H54 (cell line): ENCODE data around the gene IER5L.

Experiments used
- DNase-seq: peaks from one replicate; pipeline ENCODE4 v3.0.0; 2011; ENCODE audit warnings: low spot score, mixed read lengths; ENCODE audit not compliant: insufficient read length
- FAIRE-seq: peaks from 3 replicates; lab custom pipeline; 2011; peaks lifted over from hg19 to GRCh38; lab: Jason Lieb, UNC
- POLR2A ChIP-seq: IDR thresholded peaks from 2 replicates; pipeline ENCODE4 v1.6.1; 2011; ENCODE audit warnings: low read depth, mild to moderate bottlenecking, low read length

IER5L gene

DNA sequence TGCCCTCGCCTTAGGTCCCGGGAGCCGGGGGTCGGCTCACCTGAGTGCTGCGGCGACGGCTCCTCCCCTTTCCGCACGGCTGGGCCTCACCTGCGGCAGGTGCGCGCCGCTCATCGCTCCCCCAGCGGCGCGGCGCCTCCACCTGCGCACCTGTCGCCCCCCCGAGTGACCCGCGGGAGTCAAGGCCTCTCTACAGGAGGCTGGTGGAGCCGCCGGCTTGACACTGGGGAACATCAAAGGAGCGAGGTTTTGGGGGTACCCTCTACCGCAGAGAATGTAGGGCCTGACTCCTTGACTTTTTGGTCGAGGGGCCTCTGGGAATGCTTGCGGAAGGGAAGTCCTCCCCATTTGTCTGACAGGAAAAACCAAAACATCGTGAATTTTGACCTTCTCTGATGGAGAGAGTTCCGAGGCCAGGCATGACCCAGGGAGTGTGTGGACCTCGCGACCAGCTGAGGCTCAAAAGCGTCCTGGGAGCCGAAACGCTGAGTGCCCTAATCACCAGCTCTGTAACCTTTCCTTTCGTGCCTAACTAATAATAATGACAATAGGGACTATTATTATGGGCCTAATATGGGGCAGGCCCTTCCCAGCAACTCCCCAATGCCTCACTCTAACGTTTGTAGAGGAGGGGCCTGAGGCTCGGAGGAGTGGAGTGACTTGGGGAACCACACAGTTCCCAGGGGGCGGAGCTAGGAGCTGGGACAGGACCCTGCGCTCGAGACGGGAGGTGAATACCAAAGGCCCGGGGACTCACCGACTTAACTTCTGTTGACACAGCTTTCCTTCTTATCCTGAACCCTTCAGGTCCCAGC is 714 bp upstream of the IER5L start:
- no peak for DNase-seq
- FAIRE-seq = no peak
- no peak for TF ChIP-seq POLR2A

DNA sequence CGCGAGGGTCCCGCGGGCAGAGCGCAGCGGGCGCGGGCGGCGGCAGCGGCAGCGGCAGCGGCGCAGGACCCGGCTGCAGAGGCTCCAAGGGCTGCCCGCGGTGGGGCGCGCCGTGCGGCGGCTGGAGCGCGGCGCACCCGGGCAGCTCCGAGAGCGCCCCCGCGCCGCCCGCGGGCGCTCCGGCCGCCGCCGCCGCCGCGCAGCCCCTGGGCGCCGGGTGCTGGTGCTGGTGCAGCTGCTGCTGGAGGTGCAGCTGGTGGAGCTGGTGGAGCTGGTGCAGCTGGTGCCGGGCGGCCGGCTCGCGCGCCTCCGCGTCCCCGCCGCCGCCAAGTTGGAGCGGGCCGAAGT is 644 bp downstream of the IER5L start:
- no peak for TF ChIP-seq POLR2A
- DNase-seq (no peak), FAIRE-seq (no peak)

- no peak for TF ChIP-seq POLR2A
- DNase-seq = no peak
- no peak for FAIRE-seq
Measured at GRCh38 chr9:129176701-129177442, 1.2 kb downstream of the IER5L start.

GRCh38 chr9:129175825-129176633 is 2.0 kb downstream of the IER5L start:
- DNase-seq (peak; percentile 85), FAIRE-seq (peak; percentile 23)
- peak; percentile 14; the same call in 1 of the 2 replicates for TF ChIP-seq POLR2A

GRCh38 chr9:129175515-129175824 is 2.6 kb downstream of the IER5L start:
- no peak for DNase-seq

GRCh38 chr9:129174724-129175514 is 3.1 kb downstream of the IER5L start:
- FAIRE-seq (no peak), DNase-seq (peak; percentile 65)
- no peak for TF ChIP-seq POLR2A

More at GRCh38 chr9:129175515-129175824, 2.6 kb downstream of the IER5L start:
- no peak for TF ChIP-seq POLR2A
- no peak for FAIRE-seq

GRCh38 chr9:129174102-129174723 is 3.8 kb downstream of the IER5L start:
- no peak for FAIRE-seq

DNA sequence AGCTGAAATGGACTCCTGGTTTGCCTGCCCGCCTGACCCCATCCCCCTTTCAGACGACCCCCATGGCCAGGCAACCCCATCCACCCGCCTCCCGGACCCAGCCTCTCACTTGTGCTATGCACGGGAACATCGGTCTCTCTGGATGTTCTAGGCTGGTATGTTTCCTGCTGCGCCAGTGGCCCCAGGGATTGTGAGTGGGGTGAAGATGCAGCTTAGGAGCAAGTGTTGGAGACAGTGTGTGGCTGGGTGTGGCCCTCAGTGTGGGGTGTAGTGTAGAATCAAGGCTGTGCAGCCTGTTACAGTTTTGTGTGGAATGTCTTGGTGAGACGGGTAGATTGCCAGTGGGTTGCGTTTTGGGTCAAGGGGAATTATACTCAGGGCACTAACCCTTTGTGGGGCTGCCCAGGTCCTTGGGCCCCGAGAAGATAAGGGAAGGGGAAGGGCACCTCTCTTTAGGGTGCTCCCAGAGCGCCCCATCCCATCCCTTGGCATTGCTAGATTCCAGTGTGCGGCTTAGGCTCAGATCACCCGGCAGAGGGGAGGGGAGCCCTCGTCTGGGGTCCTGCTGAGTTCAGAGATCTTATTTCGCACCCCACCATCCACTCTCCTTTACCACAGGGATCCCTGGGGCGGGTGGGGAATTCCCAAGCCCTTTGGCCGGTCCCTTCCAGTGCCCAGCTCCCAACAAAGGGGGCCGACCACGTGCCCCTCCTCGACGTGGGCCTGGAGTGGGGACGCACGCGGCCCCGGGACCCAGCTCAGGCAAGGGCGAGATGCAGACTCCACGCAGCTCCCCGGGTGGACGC is 4.6 kb downstream of the IER5L start:
- FAIRE-seq (no peak), DNase-seq (no peak)

More at GRCh38 chr9:129174102-129174723, 3.8 kb downstream of the IER5L start:
- TF ChIP-seq POLR2A = 0 out of 2 replicates have a peak, but pooled peaks have one; percentile 24
- DNase-seq = peak; percentile 70

DNA sequence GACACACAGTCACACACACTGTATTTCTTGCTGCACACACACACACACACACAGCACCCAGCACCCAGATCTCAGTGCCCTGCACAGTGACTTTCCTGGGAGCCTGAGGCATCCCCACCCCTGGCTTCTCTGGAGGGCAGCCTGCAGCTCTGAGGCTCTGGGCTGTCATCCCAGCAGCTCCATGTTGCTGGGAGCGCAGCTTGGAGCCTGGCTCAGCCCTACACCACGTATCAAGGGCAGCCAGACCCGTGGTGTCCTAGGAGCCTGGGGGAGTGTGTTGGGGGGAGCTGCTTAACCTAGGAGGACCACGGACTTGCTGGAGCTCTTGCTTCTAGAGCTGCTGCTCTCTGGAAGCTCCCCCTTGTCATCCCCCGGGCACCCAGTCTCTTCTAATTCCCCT is 5.2 kb downstream of the IER5L start:
- TF ChIP-seq POLR2A = no peak
- FAIRE-seq (no peak), DNase-seq (no peak)

More for the DNA sequence above, 4.6 kb downstream of the IER5L start:
- no peak for TF ChIP-seq POLR2A

- TF ChIP-seq POLR2A = no peak
- DNase-seq = no peak
- no peak for FAIRE-seq
Measured at GRCh38 chr9:129171993-129172751, 5.9 kb downstream of the IER5L start.

DNA sequence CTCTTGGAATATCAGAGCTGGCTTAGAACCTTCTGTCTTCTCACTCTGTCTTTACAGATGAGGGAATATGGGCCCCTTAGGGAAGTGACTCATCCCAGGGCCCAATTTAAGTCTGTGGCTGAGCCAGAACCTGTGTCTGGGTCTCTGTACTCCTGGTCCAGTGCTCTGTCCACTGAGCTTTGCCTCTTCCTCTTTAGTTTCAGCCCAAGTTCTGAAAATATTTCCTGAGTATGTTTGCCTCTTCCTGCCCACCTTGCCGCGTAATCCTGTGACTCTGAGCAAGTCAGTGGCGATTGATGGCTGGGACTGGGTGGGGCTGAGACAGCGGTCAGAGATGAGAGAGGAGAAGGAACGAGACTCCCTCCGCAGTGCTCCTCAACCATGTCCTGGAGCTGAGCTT is 7.8 kb downstream of the IER5L start:
- no peak for DNase-seq

More for the DNA sequence above, 7.8 kb downstream of the IER5L start:
- FAIRE-seq = no peak
- TF ChIP-seq POLR2A = no peak
